ENCODE data around the gene PGPEP1. TPM values are rescaled to one million over a fixed set of nuclear protein-coding genes. Genes with fewer than 3 reads are reported as not detected.

The PGPEP1 gene
- total and polyA plus RNA-seq, 4 donors: 16.2 to 33.5 (median 24.9) TPM

DNA sequence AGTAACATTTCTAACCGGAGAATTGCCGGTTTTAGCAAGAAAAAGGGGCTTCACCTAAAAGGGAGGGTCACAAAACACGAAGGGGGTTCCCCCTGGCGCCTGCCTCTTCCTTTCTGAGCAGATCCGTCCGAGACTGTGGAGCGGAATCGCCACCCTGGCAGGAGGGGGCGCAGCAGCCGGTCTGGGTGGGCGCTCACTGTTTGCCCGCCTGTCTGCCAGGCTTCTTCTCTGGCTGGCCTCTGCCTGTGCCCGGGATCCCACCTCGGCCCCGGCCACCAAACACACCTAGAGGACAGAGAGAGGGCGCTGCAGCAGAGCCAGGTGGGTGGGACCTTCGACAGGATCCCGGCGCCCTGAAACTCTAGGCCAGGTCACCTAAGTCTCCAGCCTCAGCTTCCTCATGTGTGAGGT is 33.1 kb upstream of the PGPEP1 start:
- H3K4me1 ChIP-seq (ENCODE audit: control insufficient read depth, insufficient read depth, low read length): peaks cover 55% of the 10 kb centered on the region
- H3K4me3 ChIP-seq (ENCODE audit: low read depth, low read length): no peak overlapping the region
- 72% methylated on average over 15 of the region's 19 CpGs for WGBS (ENCODE audit: insufficient coverage)
- H3K27me3 ChIP-seq (ENCODE audit: control insufficient read depth, insufficient read depth, low read length): no peaks in the 10 kb centered on the region
- H3K9me3 ChIP-seq (ENCODE audit: control insufficient read depth, insufficient read depth, low read length): no peaks in the 10 kb centered on the region
- DNase-seq (ENCODE audit: low read depth in 4 of 6, low spot score in 6 of 6): no peak
- H3K27ac ChIP-seq (ENCODE audit: low read depth, low read length): peak overlapping the region; percentile 97
- peaks cover 69% of the 10 kb centered on the region for H3K36me3 ChIP-seq (ENCODE audit: control insufficient read depth, insufficient read depth, low read length)

DNA sequence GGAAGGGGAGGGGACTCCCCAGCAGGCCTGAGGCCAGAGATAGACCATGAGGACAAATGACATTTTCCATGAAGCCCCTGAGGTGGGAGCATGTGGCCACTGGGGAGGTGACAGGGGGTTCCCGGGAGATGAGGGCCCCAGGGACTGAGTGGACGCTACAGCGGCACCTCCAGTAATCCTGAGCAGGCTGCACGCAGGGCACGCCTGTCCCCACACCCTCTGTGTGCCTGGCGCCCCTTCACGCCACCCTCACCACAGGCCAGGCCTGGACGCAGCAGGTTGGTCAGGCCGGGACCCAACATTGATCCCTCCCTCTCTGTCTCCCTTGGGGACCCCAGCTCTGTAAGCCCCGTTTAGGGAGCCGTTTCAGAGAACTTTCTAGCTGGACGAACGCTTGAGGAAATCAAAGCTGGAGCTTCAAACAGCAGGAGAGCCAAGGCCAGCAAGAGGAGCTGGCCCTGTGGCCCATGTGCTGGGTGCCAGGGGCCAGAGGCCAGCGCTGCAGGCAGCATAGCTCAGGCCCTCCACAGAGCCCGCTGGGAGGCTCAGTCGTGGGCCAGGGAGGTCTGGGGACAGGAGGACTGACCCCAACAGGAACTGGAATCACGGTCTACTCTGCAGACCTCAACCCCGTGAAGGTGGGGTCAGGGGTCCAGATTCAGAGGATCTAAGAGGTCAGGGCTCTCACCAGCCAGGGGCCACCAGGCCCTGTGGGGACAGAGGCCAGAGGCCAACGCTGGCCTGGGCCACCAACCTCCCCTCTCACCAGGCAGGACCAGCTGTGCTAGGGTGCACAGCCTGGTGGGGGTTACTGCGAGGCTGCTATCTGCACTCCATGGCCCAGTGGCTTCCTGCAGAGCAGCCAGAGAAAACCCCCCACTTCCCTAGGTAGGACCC is 32.1 kb upstream of the PGPEP1 start:
- H3K9me3 ChIP-seq (ENCODE audit: control insufficient read depth, insufficient read depth, low read length): no peaks in the 10 kb centered on the region
- peaks cover 79% of the 10 kb centered on the region for H3K36me3 ChIP-seq (ENCODE audit: control insufficient read depth, insufficient read depth, low read length)
- peaks cover 48% of the 10 kb centered on the region for H3K4me1 ChIP-seq (ENCODE audit: control insufficient read depth, insufficient read depth, low read length)
- H3K4me3 ChIP-seq (ENCODE audit: low read depth, low read length): no peak overlapping the region
- WGBS (ENCODE audit: insufficient coverage): 92% methylated on average over 19 of the region's 20 CpGs
- H3K27ac ChIP-seq (ENCODE audit: low read depth, low read length): peak overlapping the region; percentile 97
- H3K27me3 ChIP-seq (ENCODE audit: control insufficient read depth, insufficient read depth, low read length): no peaks in the 10 kb centered on the region
- DNase-seq (ENCODE audit: low read depth in 4 of 6, low spot score in 6 of 6): no peak

DNA sequence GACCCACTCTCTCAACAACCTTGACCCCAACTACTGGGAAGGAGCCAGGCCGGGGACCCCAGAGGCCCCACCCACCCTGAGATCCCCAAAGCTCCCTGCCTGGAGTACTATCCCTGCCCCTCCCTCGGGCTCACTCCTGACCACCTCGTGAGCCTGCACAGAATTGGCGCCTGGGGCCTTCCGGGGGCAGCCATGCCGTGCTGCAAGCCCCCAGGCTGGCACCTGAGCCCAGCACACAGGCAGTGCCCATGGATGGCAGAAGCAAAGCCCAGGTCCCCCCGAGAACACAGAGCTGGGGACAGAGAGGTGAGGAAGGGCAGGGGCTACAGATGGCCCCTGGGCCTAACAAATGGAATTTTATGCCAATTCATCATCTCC is 31.5 kb upstream of the PGPEP1 start:
- no peak overlapping the region for H3K27ac ChIP-seq (ENCODE audit: low read depth, low read length)
- peaks cover 81% of the 10 kb centered on the region for H3K36me3 ChIP-seq (ENCODE audit: control insufficient read depth, insufficient read depth, low read length)
- H3K27me3 ChIP-seq (ENCODE audit: control insufficient read depth, insufficient read depth, low read length): no peaks in the 10 kb centered on the region
- no peak overlapping the region for H3K4me3 ChIP-seq (ENCODE audit: low read depth, low read length)
- 88% methylated on average over 7 of the region's 7 CpGs for WGBS (ENCODE audit: insufficient coverage)
- H3K4me1 ChIP-seq (ENCODE audit: control insufficient read depth, insufficient read depth, low read length): peaks cover 41% of the 10 kb centered on the region
- DNase-seq (ENCODE audit: low read depth in 4 of 6, low spot score in 6 of 6): no peak
- no peaks in the 10 kb centered on the region for H3K9me3 ChIP-seq (ENCODE audit: control insufficient read depth, insufficient read depth, low read length)

DNA sequence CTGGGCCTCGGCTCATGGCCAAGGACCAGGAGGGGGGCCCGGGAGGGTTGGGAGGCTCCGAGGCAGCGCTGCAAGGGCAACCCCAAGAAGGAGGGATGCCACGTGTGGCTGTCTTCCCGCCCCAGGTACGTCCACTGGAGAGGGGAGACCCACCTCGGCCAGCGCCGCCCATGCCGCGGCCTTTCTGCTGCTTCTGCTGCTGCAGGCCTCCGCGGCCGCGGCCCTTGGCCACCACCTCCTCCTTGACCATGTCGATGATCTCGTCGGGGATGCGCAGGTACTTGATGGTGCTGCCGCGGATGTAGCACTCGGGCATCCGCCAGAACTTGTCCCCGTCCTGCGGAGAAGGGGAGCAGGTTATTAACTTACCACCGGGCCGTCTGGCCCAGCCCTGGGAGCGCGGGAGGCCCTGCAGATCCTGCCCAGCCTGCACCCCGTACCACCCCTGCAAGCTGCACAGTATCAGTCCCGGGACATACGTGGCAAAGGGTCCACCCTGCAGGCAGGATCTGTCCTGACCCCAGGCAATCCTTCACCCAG is 30.8 kb upstream of the PGPEP1 start:
- WGBS (ENCODE audit: insufficient coverage): 93% methylated on average over 27 of the region's 33 CpGs
- peaks cover 35% of the 10 kb centered on the region for H3K4me1 ChIP-seq (ENCODE audit: control insufficient read depth, insufficient read depth, low read length)

DNA sequence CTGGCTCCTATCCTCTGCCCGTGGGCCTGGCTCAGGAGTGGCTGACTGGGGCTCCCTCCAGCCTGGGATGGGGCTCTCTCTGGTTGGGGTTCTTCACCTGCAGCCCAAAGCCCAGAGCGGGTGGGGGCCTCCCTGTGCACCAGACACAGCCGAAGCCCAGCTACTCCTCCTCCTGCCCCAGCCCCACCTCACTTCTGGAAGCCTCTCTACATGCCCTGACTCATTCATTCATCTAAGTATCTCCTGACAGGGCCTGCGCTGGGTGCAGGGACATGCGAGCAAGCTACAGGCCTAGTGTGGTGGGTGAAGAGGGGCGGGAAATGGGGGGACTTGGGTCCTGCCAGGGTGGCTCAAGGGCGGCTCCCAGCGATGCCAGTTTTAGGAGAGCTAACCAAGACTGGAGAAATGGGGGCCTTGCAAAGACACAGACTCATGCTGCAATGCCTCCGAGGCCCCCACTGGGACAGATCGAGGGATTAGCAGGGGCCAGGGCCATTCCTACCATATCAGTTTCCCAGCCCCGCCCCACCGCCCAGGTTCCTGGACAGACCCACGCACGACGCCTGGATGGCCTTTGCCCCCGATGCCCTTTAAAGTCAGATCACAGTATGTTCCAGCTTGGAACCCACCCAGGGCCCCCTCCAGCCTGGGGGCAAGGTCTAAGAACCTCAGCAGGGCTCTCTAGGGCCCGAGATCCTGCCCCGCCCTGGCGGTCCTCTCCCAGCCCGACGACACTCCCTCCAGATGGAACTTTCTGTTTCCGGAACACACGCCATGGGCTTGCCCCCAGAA is 30.1 kb upstream of the PGPEP1 start:
- Histone ChIP-seq H3K4me1 (ENCODE audit: control insufficient read depth, insufficient read depth, low read length) (peaks cover 28% of the 10 kb centered on the region), H3K4me3 (ENCODE audit: low read depth, low read length) (no peak overlapping the region), H3K9me3 (ENCODE audit: control insufficient read depth, insufficient read depth, low read length) (no peaks in the 10 kb centered on the region), H3K27me3 (ENCODE audit: control insufficient read depth, insufficient read depth, low read length) (no peaks in the 10 kb centered on the region), H3K36me3 (ENCODE audit: control insufficient read depth, insufficient read depth, low read length) (peaks cover 89% of the 10 kb centered on the region), H3K27ac (ENCODE audit: low read depth, low read length) (no peak overlapping the region)
- 91% methylated on average over 21 of the region's 23 CpGs for WGBS (ENCODE audit: insufficient coverage)
- no peak for DNase-seq (ENCODE audit: low read depth in 4 of 6, low spot score in 6 of 6)

More for the DNA sequence above, 30.8 kb upstream of the PGPEP1 start:
- no peaks in the 10 kb centered on the region for H3K9me3 ChIP-seq (ENCODE audit: control insufficient read depth, insufficient read depth, low read length)
- peaks cover 85% of the 10 kb centered on the region for H3K36me3 ChIP-seq (ENCODE audit: control insufficient read depth, insufficient read depth, low read length)
- no peak for DNase-seq (ENCODE audit: low read depth in 4 of 6, low spot score in 6 of 6)
- no peaks in the 10 kb centered on the region for H3K27me3 ChIP-seq (ENCODE audit: control insufficient read depth, insufficient read depth, low read length)
- H3K27ac ChIP-seq (ENCODE audit: low read depth, low read length): no peak overlapping the region
- no peak overlapping the region for H3K4me3 ChIP-seq (ENCODE audit: low read depth, low read length)

DNA sequence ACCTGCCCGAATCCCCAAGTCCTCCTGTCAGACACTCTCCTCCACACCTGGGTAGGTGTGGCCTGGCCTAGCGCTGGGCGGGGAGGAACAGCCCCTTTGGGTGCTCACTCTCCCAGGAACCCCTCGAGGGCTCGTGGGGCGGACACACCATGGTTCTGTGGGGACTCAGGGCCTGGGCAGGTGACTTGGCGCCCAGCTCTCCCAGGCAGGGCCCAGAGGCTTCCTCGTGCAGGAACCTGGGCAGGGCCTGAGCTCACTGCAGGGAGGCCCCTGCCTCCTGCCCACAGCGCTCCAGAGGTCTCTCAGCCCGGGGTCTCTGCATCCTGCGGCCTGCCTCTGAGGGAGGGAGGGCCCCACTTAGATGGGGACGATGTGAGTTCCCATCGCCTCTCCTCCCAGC is 29.4 kb upstream of the PGPEP1 start:
- no peak overlapping the region for H3K27ac ChIP-seq (ENCODE audit: low read depth, low read length)
- H3K36me3 ChIP-seq (ENCODE audit: control insufficient read depth, insufficient read depth, low read length): peaks cover 92% of the 10 kb centered on the region
- H3K4me1 ChIP-seq (ENCODE audit: control insufficient read depth, insufficient read depth, low read length): peaks cover 21% of the 10 kb centered on the region
- H3K4me3 ChIP-seq (ENCODE audit: low read depth, low read length): no peak overlapping the region
- H3K27me3 ChIP-seq (ENCODE audit: control insufficient read depth, insufficient read depth, low read length): no peaks in the 10 kb centered on the region
- H3K9me3 ChIP-seq (ENCODE audit: control insufficient read depth, insufficient read depth, low read length): no peaks in the 10 kb centered on the region
- 87% methylated on average over 13 of the region's 13 CpGs for WGBS (ENCODE audit: insufficient coverage)
- DNase-seq (ENCODE audit: low read depth in 4 of 6, low spot score in 6 of 6): no peak

DNA sequence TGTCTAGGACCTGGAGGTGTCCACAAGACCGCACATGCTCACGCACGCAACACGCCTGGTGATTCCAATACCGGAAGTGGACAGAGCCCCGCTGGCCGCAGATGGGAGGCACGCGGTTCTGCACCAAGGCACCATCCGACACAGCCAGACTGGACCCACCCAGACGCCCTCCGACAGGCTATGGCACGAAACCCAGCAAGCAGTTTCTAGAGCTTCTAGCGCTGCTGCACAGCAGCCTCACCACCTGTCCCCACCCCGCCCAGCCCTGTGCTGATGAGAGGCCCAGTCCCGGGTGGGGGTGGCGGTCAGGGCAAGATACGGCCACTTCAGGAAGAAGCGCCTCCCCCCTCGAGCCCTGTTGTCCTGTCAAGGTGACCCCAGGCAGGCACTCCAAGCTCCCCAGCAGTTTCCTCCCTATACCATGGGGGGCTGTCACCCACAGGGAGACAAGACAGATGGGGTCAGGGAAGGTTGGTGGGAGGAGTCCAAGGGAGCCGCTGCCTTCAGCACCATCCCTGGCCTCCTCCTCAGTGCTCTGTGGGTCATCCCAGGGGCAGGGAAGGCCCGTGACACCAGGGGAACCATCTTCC is 28.8 kb upstream of the PGPEP1 start:
- WGBS (ENCODE audit: insufficient coverage): 90% methylated on average over 20 of the region's 22 CpGs
- no peak overlapping the region for H3K27ac ChIP-seq (ENCODE audit: low read depth, low read length)
- H3K36me3 ChIP-seq (ENCODE audit: control insufficient read depth, insufficient read depth, low read length): peaks cover 87% of the 10 kb centered on the region

DNA sequence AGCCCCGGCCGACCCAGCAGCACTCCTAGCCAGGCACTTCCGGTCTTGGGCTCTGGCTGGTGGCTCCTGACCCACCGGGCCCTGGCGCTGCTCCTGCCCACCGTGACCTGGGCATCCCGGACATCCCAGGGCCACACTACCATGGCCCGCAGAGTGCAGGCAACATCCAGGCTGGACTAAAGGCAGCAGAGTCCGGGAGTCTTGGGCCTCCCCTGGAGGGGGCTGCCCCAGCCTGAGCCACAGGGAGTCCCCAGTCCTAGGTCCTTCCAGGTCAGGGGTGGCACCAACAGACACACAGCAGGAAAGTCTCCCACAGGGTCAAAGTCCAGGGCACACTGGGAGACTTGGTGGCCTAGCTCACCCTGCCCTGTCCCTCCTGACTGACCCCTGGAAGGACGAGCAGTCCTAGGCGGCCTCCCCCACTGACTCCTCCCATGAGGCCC is 28.3 kb upstream of the PGPEP1 start:
- peaks cover 14% of the 10 kb centered on the region for H3K4me1 ChIP-seq (ENCODE audit: control insufficient read depth, insufficient read depth, low read length)
- DNase-seq (ENCODE audit: low read depth in 4 of 6, low spot score in 6 of 6): no peak
- H3K27ac ChIP-seq (ENCODE audit: low read depth, low read length): no peak overlapping the region
- H3K27me3 ChIP-seq (ENCODE audit: control insufficient read depth, insufficient read depth, low read length): no peaks in the 10 kb centered on the region
- no peaks in the 10 kb centered on the region for H3K9me3 ChIP-seq (ENCODE audit: control insufficient read depth, insufficient read depth, low read length)
- WGBS (ENCODE audit: insufficient coverage): 92% methylated on average over 9 of the region's 11 CpGs
- no peak overlapping the region for H3K4me3 ChIP-seq (ENCODE audit: low read depth, low read length)
- H3K36me3 ChIP-seq (ENCODE audit: control insufficient read depth, insufficient read depth, low read length): peaks cover 81% of the 10 kb centered on the region

More for the DNA sequence above, 28.8 kb upstream of the PGPEP1 start:
- Histone ChIP-seq H3K4me1 (ENCODE audit: control insufficient read depth, insufficient read depth, low read length) (peaks cover 15% of the 10 kb centered on the region), H3K4me3 (ENCODE audit: low read depth, low read length) (no peak overlapping the region), H3K27me3 (ENCODE audit: control insufficient read depth, insufficient read depth, low read length) (no peaks in the 10 kb centered on the region), H3K9me3 (ENCODE audit: control insufficient read depth, insufficient read depth, low read length) (no peaks in the 10 kb centered on the region)
- DNase-seq (ENCODE audit: low read depth in 4 of 6, low spot score in 6 of 6): no peak

DNA sequence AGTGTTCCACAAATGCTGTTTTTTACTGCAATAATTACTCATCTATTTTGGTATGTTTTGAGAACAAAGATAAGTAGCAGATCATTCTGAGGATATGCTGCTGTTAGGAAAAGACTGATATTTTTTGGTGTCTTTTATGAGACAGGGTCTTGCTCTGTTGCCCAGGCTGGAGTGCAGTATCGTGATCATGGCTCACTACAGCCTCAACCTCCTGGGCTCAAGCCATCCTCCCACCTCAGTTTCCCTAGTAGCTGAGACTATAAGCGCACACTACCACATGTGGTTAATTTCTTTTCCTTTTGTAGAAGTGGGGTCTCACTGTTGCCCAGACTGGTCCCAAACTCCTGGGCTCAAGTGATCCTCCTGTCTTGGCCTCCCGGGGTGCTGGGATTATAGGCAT is 27.0 kb upstream of the PGPEP1 start:
- Histone ChIP-seq H3K27me3 (ENCODE audit: control insufficient read depth, insufficient read depth, low read length) (no peaks in the 10 kb centered on the region), H3K9me3 (ENCODE audit: control insufficient read depth, insufficient read depth, low read length) (no peaks in the 10 kb centered on the region), H3K4me1 (ENCODE audit: control insufficient read depth, insufficient read depth, low read length) (peaks cover 9% of the 10 kb centered on the region), H3K4me3 (ENCODE audit: low read depth, low read length) (no peak overlapping the region), H3K27ac (ENCODE audit: low read depth, low read length) (no peak overlapping the region), H3K36me3 (ENCODE audit: control insufficient read depth, insufficient read depth, low read length) (peaks cover 74% of the 10 kb centered on the region)
- WGBS (ENCODE audit: insufficient coverage): 100% methylated on average over 1 of the region's 3 CpGs
- no peak for DNase-seq (ENCODE audit: low read depth in 4 of 6, low spot score in 6 of 6)
